K562 (cell line): Measurements from ENCODE around the gene ECE2. TPM values are rescaled to one million over a fixed set of nuclear protein-coding genes. Genes with fewer than 3 reads are reported as not detected.

ENCODE experiments used
- ATAC-seq: fragments of 200-7000 bp; cut with Tn5 transposase; 3 replicates; pipeline ENCODE4 v1.9.1; 2020; ENCODE audit warnings: moderate library complexity
- BruUV-seq: library from RNA; stranded (reverse); fragments of 400-500 nt; replicated peaks from 2 replicates; lab custom pipeline; 2021; lab: Mats Ljungman, UMichigan
- CTCF ChIA-PET: fragments of 300-600 bp; formaldehyde crosslinking; extraction: SDS; loops from one replicate; lab custom pipeline; 2021; ENCODE audit warnings: low intra/inter-chr PET ratio; lab: Yijun Ruan, JAX
- POLR2A ChIA-PET: fragments of 300-600, 350-650 bp; sonication (Branson Sonifier 250); formaldehyde crosslinking; extraction: SDS; loops from one replicate; lab custom pipeline; 2021; ENCODE audit warnings: antibody characterized with exemption, inconsistent platforms; lab: Yijun Ruan, JAX
- DNase-seq, 4 experiments: peaks; one replicate each; pipeline versions ENCODE4 v3.0.0 to v3.0.0-alpha.2; 2011 to 2018; ENCODE audit warnings: low spot score in 3 of 4, mixed read lengths in 3 of 4; ENCODE audit errors: extremely low read depth in 1 of 4
- FAIRE-seq: peaks from 2 replicates; lab custom pipeline; 2011; peaks lifted over from hg19 to GRCh38; lab: Jason Lieb, UNC
- H2AFZ ChIP-seq: 2 replicates; pipeline ENCODE4 v1.6.0; 2011; ENCODE audit warnings: low read depth, low read length, control low read depth, inconsistent platforms
- H3K27ac ChIP-seq: fragments of 200-600 bp; 3 replicates; pipeline ENCODE4 v1.8.0; 2011; ENCODE audit warnings: low read depth, mild to moderate bottlenecking, control low read depth, inconsistent platforms, low read length, moderate library complexity, mixed read lengths; ENCODE audit errors: extremely low read depth
- H3K27me3 ChIP-seq, 2 experiments: fragments of 300-600 bp in 1 of 2; 2 replicates in 1 of 2; 3 replicates in 1 of 2; pipeline versions ENCODE4 v1.6.0 to v1.8.0; 2011; ENCODE audit warnings: inconsistent platforms in 2 of 2, low read length in 2 of 2, mild to moderate bottlenecking in 1 of 2, mixed read lengths in 1 of 2, moderate library complexity in 1 of 2; ENCODE audit not compliant: control insufficient read depth in 2 of 2, insufficient read depth in 2 of 2
- H3K36me3 ChIP-seq: fragments of 300-600 bp; 3 replicates; pipeline ENCODE4 v1.8.0; 2011; ENCODE audit warnings: mild to moderate bottlenecking, low read length, inconsistent platforms; ENCODE audit not compliant: control insufficient read depth, insufficient read depth
- H3K4me1 ChIP-seq, 2 experiments: fragments of 200-600 bp in 1 of 2; replicated peaks in 1 of 2; 2 replicates in 1 of 2; 3 replicates in 1 of 2; pipeline versions ENCODE4 v1.5.1 to v1.8.0; 2011; ENCODE audit warnings: inconsistent platforms in 2 of 2, low read length in 2 of 2, mild to moderate bottlenecking in 1 of 2, mixed read lengths in 1 of 2, moderate library complexity in 1 of 2; ENCODE audit not compliant: control insufficient read depth in 2 of 2, insufficient read depth in 2 of 2
- H3K4me2 ChIP-seq: 2 replicates; pipeline ENCODE4 v1.6.1; 2011; ENCODE audit warnings: low read length, control low read depth, inconsistent platforms, mixed read lengths; ENCODE audit not compliant: insufficient read depth
- H3K4me3 ChIP-seq: fragments of 200-600 bp; sonication (generic), shearing (Covaris generic); 2 replicates; pipeline ENCODE4 v1.5.1; 2016; ENCODE audit warnings: control low read depth, inconsistent platforms
- H3K79me2 ChIP-seq: fragments of 200-600 bp; 3 replicates; pipeline ENCODE4 v1.8.0; 2011; ENCODE audit warnings: low read length, inconsistent platforms; ENCODE audit not compliant: control insufficient read depth, insufficient read depth
- H3K9ac ChIP-seq, 2 experiments: 2 replicates each; pipeline versions ENCODE4 v1.6.0 to v1.6.1; 2011; ENCODE audit warnings: low read depth in 2 of 2, low read length in 2 of 2, control low read depth in 1 of 2, inconsistent platforms in 1 of 2, mild to moderate bottlenecking in 1 of 2, mixed read lengths in 1 of 2; ENCODE audit not compliant: insufficient read depth in 1 of 2
- H3K9me1 ChIP-seq: one replicate; pipeline ENCODE4 v1.6.0; 2011; ENCODE audit warnings: inconsistent platforms, mild to moderate bottlenecking, low read length, moderate library complexity; ENCODE audit not compliant: control insufficient read depth, insufficient read depth
- H3K9me3 ChIP-seq: replicated peaks from 2 replicates; pipeline ENCODE4 v1.5.1; 2011; ENCODE audit warnings: low read depth, low read length, inconsistent platforms; ENCODE audit not compliant: control insufficient read depth, insufficient read depth
- H4K20me1 ChIP-seq: replicated peaks from 2 replicates; pipeline ENCODE4 v1.6.1; 2011; ENCODE audit warnings: low read length, inconsistent platforms, mixed read lengths; ENCODE audit not compliant: control insufficient read depth, insufficient read depth
- ARID1B ChIP-seq: fragments of 450-650 bp; IDR thresholded peaks from 2 replicates; pipeline ENCODE4 v1.6.1; 2016; ENCODE audit warnings: antibody characterized with exemption, mild to moderate bottlenecking, inconsistent platforms
- ARID2 ChIP-seq: fragments of 450-650 bp; IDR thresholded peaks from 2 replicates; pipeline ENCODE4 v1.6.1; 2017; ENCODE audit warnings: antibody characterized with exemption, mild to moderate bottlenecking
- EWSR1 ChIP-seq: fragments of 450-650 bp; IDR thresholded peaks from 2 replicates; pipeline ENCODE4 v1.6.1; 2018; ENCODE audit warnings: borderline replicate concordance, mild to moderate bottlenecking, low read depth, moderate library complexity; ENCODE audit not compliant: partially characterized antibody
- FOXA3 ChIP-seq, 2 experiments: fragments of 450-650 bp in 1 of 2; sonication (generic) in 1 of 2; formaldehyde crosslinking; IDR thresholded peaks in 1 of 2; conservative IDR thresholded peaks in 1 of 2; 2 replicates each; pipeline versions ENCODE4 v1.4.0 to v1.8.0; 2020 to 2022; ENCODE audit warnings: mild to moderate bottlenecking in 2 of 2, missing genetic modification reagents in 1 of 2
- HDGF ChIP-seq: fragments of 450-650 bp; IDR thresholded peaks from 2 replicates; pipeline ENCODE4 v1.6.1; 2016
- HSF4 ChIP-seq: fragments of 250-450 bp; sonication (Bioruptor Pico); IDR thresholded peaks from 2 replicates; pipeline ENCODE4 v2.1.2; 2022; ENCODE audit warnings: mild to moderate bottlenecking, moderate library complexity, borderline replicate concordance
- MYNN ChIP-seq, 2 experiments: sonication (generic); formaldehyde crosslinking in 1 of 2; IDR thresholded peaks; 2 replicates each; pipeline versions ENCODE4 v1.5.0 to v1.6.1; 2016 to 2020; ENCODE audit warnings: antibody characterized with exemption in 1 of 2, missing genetic modification reagents in 1 of 2
- NCOA6 ChIP-seq: fragments of 450-650 bp; IDR thresholded peaks from 2 replicates; pipeline ENCODE4 v1.6.1; 2017; ENCODE audit warnings: mild to moderate bottlenecking
- POLR2H ChIP-seq: IDR thresholded peaks from 2 replicates; pipeline ENCODE4 v1.6.1; 2016; ENCODE audit warnings: missing genetic modification characterization, low read depth, mild to moderate bottlenecking, control low read depth, missing compliant biosample characterization, moderate library complexity
- RAD51 ChIP-seq: fragments of 450-650 bp; IDR thresholded peaks from 2 replicates; pipeline ENCODE4 v1.7.1; 2016; ENCODE audit warnings: low read depth, mild to moderate bottlenecking, borderline replicate concordance
- WGBS: fragments of 100-300 bp; shearing (Covaris generic); methylation state at CpG from one replicate; pipeline ENCODE4 v1.1.6; 2016; ENCODE audit warnings: low coverage, mixed read lengths; ENCODE audit not compliant: insufficient coverage; ENCODE audit errors: missing lambda C conversion rate; 5-methylcytosine and 5-hydroxymethylcytosine counted together
- in situ Hi-C: fragments of 300-500 bp; cut with MboI; formaldehyde crosslinking; loops from 4 replicates; pipeline ENCODE4 v1.15.0; 2018; ENCODE audit warnings: inconsistent platforms, mixed read lengths
- intact Hi-C: fragments of 100-400 bp; cut with micrococcal nuclease; formaldehyde crosslinking; loops from 2 replicates; pipeline ENCODE4 v1.14.2; 2022
- polyA plus RNA-seq, 8 experiments: library from polyadenylated mRNA; depleted of rRNA in 4 of 8; stranded (reverse) in 5 of 8; unstranded in 3 of 8; fragments of >200 nt; fragmentation: Nextera tagmentation in 2 of 8; fragmentation: Illumina TruSeq in 1 of 8; extraction: Ambion mirVana in 2 of 8; extraction: Trizol in 1 of 8; gene quantifications; 2 replicates each; pipeline versions ENCODE4 v1.2.1 to v1.2.3, GENCODE V29; 2011 to 2014; ENCODE audit warnings: inconsistent platforms in 1 of 8, missing spikeins in 1 of 8
- total RNA-seq, 7 experiments: library from RNA; depleted of rRNA in 6 of 7; stranded (reverse); fragments of >200 nt in 6 of 7; fragmentation: Illumina TruSeq in 2 of 7; extraction: Trizol in 2 of 7; gene quantifications; 2 replicates each; pipeline versions ENCODE4 v1.2.1 to v1.2.3, GENCODE V29; 2011 to 2021; ENCODE audit warnings: low replicate concordance in 1 of 7
- TF ChIP-seq, protein P1 (sequence below): conservative IDR thresholded peaks from 2 replicates; pipeline ENCODE4 v1.6.1; 2011; ENCODE audit warnings: low read depth, mild to moderate bottlenecking, low read length; ENCODE audit not compliant: control insufficient read depth
- TF ChIP-seq, protein P2 (sequence below): fragments of 450-650 bp; formaldehyde crosslinking; conservative IDR thresholded peaks from 2 replicates; pipeline ENCODE4 v1.4.0; 2022; ENCODE audit warnings: mild to moderate bottlenecking, missing genetic modification characterization

Gene ECE2
- total and polyA plus RNA-seq, 9 of the 15 experiments (the other 6 are each of a cell fraction or from before 2014, with no cell fraction given), result not detected

DNA sequence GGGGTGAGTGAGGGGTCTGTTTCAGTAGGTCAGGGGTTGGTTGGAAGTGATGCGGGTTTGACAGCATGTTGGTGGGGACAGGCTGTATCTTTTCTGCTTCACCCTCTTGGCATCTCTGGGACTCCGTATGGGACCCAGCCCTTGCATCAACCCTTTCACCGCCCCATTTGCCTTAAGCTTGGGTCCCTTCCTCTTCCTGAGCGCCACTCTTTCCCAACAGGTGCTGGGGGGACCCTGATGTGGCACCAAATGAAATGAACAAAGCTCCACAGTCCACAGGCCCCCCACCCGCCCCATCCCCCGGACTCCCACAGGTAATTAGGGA, 39.7 kb downstream of the ECE2 start:
- intact Hi-C loops (loop anchor here (2.0 kb wide), 1 partner anchor 17 kb away; the partner anchor contains the start of gene PSMD2), in situ Hi-C loops (no loop called here)
- TF ChIP-seq, protein P1, sequence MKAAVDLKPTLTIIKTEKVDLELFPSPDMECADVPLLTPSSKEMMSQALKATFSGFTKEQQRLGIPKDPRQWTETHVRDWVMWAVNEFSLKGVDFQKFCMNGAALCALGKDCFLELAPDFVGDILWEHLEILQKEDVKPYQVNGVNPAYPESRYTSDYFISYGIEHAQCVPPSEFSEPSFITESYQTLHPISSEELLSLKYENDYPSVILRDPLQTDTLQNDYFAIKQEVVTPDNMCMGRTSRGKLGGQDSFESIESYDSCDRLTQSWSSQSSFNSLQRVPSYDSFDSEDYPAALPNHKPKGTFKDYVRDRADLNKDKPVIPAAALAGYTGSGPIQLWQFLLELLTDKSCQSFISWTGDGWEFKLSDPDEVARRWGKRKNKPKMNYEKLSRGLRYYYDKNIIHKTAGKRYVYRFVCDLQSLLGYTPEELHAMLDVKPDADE, result 0 out of 2 replicates have a peak, but pooled peaks have one; percentile 9
- no peak for TF ChIP-seq RAD51
- no peak for TF ChIP-seq ARID1B
- TF ChIP-seq POLR2H (tag), result no peak
- TF ChIP-seq HDGF, result no peak
- TF ChIP-seq MYNN (IDR thresholded peaks at IDR 0.05), result no peak
- TF ChIP-seq MYNN (CRISPR knock-in tag; IDR thresholded peaks at IDR 0.05), result no peak
- no peak for TF ChIP-seq HSF4 (CRISPR knock-in tag)
- no peak for TF ChIP-seq NCOA6
- no peak for TF ChIP-seq FOXA3 (CRISPR knock-in tag; conservative IDR thresholded peaks at IDR 0.05 in 1 of 2, IDR thresholded peaks at IDR 0.05 in 1 of 2)
- TF ChIP-seq, protein P2, sequence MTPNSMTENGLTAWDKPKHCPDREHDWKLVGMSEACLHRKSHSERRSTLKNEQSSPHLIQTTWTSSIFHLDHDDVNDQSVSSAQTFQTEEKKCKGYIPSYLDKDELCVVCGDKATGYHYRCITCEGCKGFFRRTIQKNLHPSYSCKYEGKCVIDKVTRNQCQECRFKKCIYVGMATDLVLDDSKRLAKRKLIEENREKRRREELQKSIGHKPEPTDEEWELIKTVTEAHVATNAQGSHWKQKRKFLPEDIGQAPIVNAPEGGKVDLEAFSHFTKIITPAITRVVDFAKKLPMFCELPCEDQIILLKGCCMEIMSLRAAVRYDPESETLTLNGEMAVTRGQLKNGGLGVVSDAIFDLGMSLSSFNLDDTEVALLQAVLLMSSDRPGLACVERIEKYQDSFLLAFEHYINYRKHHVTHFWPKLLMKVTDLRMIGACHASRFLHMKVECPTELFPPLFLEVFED (CRISPR knock-in tag), result no peak
- no peak for TF ChIP-seq EWSR1
- TF ChIP-seq ARID2, result no peak

More for the DNA sequence above, 39.7 kb downstream of the ECE2 start:
- no TSS peak for BruUV-seq
- Histone ChIP-seq H3K9me1 (peaks cover 13% of the 10 kb centered on the region), H3K4me2 (peak overlapping the region; percentile 99), H4K20me1 (peaks cover 41% of the 10 kb centered on the region), H3K36me3 (peaks cover 52% of the 10 kb centered on the region), H3K79me2 (peaks cover 61% of the 10 kb centered on the region), H3K9me3 (no peaks in the 10 kb centered on the region), H3K4me3 (peak overlapping the region; percentile 100), H3K9ac (peak overlapping the region; percentile 99 to 100), H2AFZ (no peak overlapping the region), H3K27ac (peak overlapping the region; percentile 94), H3K4me1 (peaks cover 13 to 39% of the 10 kb centered on the region in 2 experiments; a peak in 4 of 5 replicates), H3K27me3 (no peaks in the 10 kb centered on the region)
- DNase-seq, result peak in 3 of 4 experiments; percentile 12 to 46 (median 41)
- WGBS, result 0% methylated on average over 3 of the region's 6 CpGs
- no peak for FAIRE-seq
- POLR2A ChIA-PET, result interaction anchor here (0.6 to 2.3 kb wide), 9 partner anchors 11 to 103 kb away, joined by 3 to 24 read pairs (median 5); partner anchors contain the start of gene PSMD2
- CTCF ChIA-PET, result no interaction called here
- ATAC-seq, result peak; percentile 8
